ENCODE measurements around the gene ALCAM.

DNA sequence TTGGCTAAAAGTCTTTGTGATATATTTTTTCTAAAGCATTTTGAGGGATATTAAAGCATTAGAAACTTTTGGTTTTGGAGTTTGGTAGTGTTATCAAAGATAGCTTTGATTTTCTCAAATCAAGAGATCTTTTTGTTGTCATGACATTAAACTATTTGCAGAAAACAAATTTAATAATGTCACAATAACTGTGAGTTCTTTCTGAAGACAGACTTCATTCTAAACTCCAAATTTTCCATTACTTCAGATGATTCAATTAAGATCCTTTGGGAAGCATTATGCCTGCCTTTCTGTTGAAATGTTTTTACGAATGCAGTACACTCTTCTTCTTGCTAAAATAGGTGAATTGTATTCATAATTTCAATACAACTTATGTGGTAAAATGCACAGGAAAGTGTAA, 145.4 kb downstream of the ALCAM start:
- TF ChIP-seq TCF7L2 (IDR thresholded peaks at IDR 0.05; ENCODE audit: borderline replicate concordance, low read depth, low read length) (no peak), ZNF792 (tag by site-specific recombination; IDR thresholded peaks at IDR 0.05) (no peak), KLF16 (tag by site-specific recombination; IDR thresholded peaks at IDR 0.05) (no peak), ZBTB7A (tag by site-specific recombination; IDR thresholded peaks at IDR 0.05; ENCODE audit: low read depth) (no peak)
- TF ChIP-seq, protein P1, sequence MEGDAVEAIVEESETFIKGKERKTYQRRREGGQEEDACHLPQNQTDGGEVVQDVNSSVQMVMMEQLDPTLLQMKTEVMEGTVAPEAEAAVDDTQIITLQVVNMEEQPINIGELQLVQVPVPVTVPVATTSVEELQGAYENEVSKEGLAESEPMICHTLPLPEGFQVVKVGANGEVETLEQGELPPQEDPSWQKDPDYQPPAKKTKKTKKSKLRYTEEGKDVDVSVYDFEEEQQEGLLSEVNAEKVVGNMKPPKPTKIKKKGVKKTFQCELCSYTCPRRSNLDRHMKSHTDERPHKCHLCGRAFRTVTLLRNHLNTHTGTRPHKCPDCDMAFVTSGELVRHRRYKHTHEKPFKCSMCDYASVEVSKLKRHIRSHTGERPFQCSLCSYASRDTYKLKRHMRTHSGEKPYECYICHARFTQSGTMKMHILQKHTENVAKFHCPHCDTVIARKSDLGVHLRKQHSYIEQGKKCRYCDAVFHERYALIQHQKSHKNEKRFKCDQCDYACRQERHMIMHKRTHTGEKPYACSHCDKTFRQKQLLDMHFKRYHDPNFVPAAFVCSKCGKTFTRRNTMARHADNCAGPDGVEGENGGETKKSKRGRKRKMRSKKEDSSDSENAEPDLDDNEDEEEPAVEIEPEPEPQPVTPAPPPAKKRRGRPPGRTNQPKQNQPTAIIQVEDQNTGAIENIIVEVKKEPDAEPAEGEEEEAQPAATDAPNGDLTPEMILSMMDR (tag by site-specific recombination; IDR thresholded peaks at IDR 0.05), result no peak
- TF ChIP-seq, protein P2, sequence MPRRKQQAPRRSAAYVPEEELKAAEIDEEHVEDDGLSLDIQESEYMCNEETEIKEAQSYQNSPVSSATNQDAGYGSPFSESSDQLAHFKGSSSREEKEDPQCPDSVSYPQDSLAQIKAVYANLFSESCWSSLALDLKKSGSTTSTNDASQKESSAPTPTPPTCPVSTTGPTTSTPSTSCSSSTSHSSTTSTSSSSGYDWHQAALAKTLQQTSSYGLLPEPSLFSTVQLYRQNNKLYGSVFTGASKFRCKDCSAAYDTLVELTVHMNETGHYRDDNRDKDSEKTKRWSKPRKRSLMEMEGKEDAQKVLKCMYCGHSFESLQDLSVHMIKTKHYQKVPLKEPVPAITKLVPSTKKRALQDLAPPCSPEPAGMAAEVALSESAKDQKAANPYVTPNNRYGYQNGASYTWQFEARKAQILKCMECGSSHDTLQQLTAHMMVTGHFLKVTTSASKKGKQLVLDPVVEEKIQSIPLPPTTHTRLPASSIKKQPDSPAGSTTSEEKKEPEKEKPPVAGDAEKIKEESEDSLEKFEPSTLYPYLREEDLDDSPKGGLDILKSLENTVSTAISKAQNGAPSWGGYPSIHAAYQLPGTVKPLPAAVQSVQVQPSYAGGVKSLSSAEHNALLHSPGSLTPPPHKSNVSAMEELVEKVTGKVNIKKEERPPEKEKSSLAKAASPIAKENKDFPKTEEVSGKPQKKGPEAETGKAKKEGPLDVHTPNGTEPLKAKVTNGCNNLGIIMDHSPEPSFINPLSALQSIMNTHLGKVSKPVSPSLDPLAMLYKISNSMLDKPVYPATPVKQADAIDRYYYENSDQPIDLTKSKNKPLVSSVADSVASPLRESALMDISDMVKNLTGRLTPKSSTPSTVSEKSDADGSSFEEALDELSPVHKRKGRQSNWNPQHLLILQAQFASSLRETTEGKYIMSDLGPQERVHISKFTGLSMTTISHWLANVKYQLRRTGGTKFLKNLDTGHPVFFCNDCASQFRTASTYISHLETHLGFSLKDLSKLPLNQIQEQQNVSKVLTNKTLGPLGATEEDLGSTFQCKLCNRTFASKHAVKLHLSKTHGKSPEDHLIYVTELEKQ (tag by site-specific recombination; IDR thresholded peaks at IDR 0.05; ENCODE audit: borderline replicate concordance), result no peak
- TF ChIP-seq, protein P3, sequence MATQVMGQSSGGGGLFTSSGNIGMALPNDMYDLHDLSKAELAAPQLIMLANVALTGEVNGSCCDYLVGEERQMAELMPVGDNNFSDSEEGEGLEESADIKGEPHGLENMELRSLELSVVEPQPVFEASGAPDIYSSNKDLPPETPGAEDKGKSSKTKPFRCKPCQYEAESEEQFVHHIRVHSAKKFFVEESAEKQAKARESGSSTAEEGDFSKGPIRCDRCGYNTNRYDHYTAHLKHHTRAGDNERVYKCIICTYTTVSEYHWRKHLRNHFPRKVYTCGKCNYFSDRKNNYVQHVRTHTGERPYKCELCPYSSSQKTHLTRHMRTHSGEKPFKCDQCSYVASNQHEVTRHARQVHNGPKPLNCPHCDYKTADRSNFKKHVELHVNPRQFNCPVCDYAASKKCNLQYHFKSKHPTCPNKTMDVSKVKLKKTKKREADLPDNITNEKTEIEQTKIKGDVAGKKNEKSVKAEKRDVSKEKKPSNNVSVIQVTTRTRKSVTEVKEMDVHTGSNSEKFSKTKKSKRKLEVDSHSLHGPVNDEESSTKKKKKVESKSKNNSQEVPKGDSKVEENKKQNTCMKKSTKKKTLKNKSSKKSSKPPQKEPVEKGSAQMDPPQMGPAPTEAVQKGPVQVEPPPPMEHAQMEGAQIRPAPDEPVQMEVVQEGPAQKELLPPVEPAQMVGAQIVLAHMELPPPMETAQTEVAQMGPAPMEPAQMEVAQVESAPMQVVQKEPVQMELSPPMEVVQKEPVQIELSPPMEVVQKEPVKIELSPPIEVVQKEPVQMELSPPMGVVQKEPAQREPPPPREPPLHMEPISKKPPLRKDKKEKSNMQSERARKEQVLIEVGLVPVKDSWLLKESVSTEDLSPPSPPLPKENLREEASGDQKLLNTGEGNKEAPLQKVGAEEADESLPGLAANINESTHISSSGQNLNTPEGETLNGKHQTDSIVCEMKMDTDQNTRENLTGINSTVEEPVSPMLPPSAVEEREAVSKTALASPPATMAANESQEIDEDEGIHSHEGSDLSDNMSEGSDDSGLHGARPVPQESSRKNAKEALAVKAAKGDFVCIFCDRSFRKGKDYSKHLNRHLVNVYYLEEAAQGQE (tag by site-specific recombination; IDR thresholded peaks at IDR 0.05), result no peak
- TF ChIP-seq, protein P4, sequence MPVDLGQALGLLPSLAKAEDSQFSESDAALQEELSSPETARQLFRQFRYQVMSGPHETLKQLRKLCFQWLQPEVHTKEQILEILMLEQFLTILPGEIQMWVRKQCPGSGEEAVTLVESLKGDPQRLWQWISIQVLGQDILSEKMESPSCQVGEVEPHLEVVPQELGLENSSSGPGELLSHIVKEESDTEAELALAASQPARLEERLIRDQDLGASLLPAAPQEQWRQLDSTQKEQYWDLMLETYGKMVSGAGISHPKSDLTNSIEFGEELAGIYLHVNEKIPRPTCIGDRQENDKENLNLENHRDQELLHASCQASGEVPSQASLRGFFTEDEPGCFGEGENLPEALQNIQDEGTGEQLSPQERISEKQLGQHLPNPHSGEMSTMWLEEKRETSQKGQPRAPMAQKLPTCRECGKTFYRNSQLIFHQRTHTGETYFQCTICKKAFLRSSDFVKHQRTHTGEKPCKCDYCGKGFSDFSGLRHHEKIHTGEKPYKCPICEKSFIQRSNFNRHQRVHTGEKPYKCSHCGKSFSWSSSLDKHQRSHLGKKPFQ (tag by site-specific recombination; IDR thresholded peaks at IDR 0.05), result no peak

Measured in HEK293 (cell line).